Measurements from ENCODE around the gene TRAPPC3L.

TRAPPC3L gene

DNA sequence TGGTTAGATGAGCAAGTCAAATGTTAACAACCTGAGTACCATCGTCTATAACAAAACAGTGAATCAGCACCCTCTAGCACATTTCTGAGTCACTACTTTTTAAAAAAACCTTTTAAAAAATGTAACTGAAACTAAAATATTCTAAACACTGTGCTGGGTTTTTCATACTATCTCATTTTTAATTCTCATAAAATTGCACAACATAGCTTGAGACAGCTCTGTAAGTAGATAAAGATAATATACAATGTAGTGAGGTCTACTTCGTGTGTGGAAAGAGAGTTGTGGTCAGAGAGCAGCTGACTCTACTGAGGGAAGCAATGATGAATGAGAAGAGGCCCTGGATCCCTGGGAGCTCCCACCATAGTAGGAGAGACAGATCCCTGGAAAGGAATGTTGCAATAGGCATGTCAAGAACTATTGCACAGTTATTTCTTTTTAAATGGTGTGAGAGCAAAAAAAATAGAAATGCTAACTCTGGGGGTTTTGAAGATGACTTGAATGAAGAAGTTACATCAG is 97.9 kb downstream of the TRAPPC3L start:
- Histone ChIP-seq H3K36me3 (ENCODE audit: low read depth) (no peaks in the 10 kb centered on the region), H3K9me3 (ENCODE audit: severe bottlenecking) (no peaks in the 10 kb centered on the region), H3K27ac (ENCODE audit: poor library complexity, severe bottlenecking) (peak overlapping the region; percentile 61), H3K4me1 (ENCODE audit: insufficient read depth, poor library complexity, severe bottlenecking) (peaks cover 34% of the 10 kb centered on the region), H3K27me3 (ENCODE audit: insufficient read depth, poor library complexity, severe bottlenecking) (no peaks in the 10 kb centered on the region), H3K4me3 (ENCODE audit: severe bottlenecking) (no peak overlapping the region)
- peak; percentile 39 for TF ChIP-seq CTCF (IDR thresholded peaks at IDR 0.05; ENCODE audit: poor library complexity, severe bottlenecking)
- DNase-seq (ENCODE audit: low spot score) (no peak), ATAC-seq (ENCODE audit: low read depth) (peak; percentile 67)

DNA sequence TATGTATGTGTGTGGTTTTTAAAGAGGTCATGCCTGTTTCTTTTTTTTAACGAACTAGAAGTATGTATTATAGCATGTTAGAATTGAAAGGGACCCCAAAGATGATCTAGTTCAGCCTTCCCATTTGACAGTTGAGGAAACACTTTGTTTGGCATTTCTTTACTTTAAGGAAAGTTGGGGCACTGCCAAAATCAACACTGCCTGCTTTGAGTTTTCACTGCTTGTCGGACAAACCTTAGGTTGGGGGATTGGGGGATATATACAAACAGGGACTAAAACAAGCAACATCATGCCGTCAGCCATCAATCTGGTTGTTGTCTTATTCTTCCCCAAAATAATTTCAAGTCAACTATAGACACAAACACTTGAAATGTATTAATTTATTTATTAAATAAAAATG is 98.4 kb downstream of the TRAPPC3L start:
- H3K4me1 ChIP-seq (ENCODE audit: insufficient read depth, poor library complexity, severe bottlenecking), result peaks cover 34% of the 10 kb centered on the region
- ATAC-seq (ENCODE audit: low read depth), result no peak
- no peaks in the 10 kb centered on the region for H3K36me3 ChIP-seq (ENCODE audit: low read depth)
- H3K27ac ChIP-seq (ENCODE audit: poor library complexity, severe bottlenecking), result peak overlapping the region; percentile 61
- TF ChIP-seq CTCF (IDR thresholded peaks at IDR 0.05; ENCODE audit: poor library complexity, severe bottlenecking), result no peak
- DNase-seq (ENCODE audit: low spot score), result no peak
- no peaks in the 10 kb centered on the region for H3K27me3 ChIP-seq (ENCODE audit: insufficient read depth, poor library complexity, severe bottlenecking)
- no peaks in the 10 kb centered on the region for H3K9me3 ChIP-seq (ENCODE audit: severe bottlenecking)
- no peak overlapping the region for H3K4me3 ChIP-seq (ENCODE audit: severe bottlenecking)

- H3K4me1 ChIP-seq (ENCODE audit: insufficient read depth, poor library complexity, severe bottlenecking), result peaks cover 32% of the 10 kb centered on the region
- peak overlapping the region; percentile 61 for H3K27ac ChIP-seq (ENCODE audit: poor library complexity, severe bottlenecking)
- DNase-seq (ENCODE audit: low spot score) (no peak), ATAC-seq (ENCODE audit: low read depth) (no peak)
- H3K9me3 ChIP-seq (ENCODE audit: severe bottlenecking), result no peaks in the 10 kb centered on the region
- no peak overlapping the region for H3K4me3 ChIP-seq (ENCODE audit: severe bottlenecking)
- no peaks in the 10 kb centered on the region for H3K27me3 ChIP-seq (ENCODE audit: insufficient read depth, poor library complexity, severe bottlenecking)
- no peaks in the 10 kb centered on the region for H3K36me3 ChIP-seq (ENCODE audit: low read depth)
- no peak for TF ChIP-seq CTCF (IDR thresholded peaks at IDR 0.05; ENCODE audit: poor library complexity, severe bottlenecking)
Measured at GRCh38 chr6:116446399-116446798, 99.1 kb downstream of the TRAPPC3L start.

DNA sequence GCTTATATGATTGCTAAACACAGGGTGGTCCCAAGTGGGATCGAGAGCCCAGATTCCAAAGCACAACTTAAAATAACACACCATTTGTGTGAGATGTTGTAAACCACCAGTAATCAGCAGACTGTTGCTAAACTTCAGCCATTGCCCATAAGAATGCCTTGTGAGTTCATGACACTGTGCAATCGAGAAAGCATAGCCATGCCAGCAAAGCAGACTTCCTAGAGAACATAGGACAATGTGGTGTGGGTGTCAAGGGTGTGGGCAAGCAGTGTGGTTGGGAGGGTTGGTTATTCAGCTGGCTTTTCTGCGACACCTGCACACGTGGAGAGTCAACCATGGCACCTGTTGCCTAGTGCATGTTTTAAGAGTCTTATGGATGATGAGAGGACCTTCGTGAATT is 100.4 kb downstream of the TRAPPC3L start:
- peaks cover 23% of the 10 kb centered on the region for H3K4me1 ChIP-seq (ENCODE audit: insufficient read depth, poor library complexity, severe bottlenecking)
- H3K9me3 ChIP-seq (ENCODE audit: severe bottlenecking), result no peaks in the 10 kb centered on the region
- no peak for ATAC-seq (ENCODE audit: low read depth)
- H3K27ac ChIP-seq (ENCODE audit: poor library complexity, severe bottlenecking), result no peak overlapping the region
- H3K36me3 ChIP-seq (ENCODE audit: low read depth), result no peaks in the 10 kb centered on the region
- H3K4me3 ChIP-seq (ENCODE audit: severe bottlenecking), result no peak overlapping the region
- no peak for TF ChIP-seq CTCF (IDR thresholded peaks at IDR 0.05; ENCODE audit: poor library complexity, severe bottlenecking)
- no peak for DNase-seq (ENCODE audit: low spot score)
- H3K27me3 ChIP-seq (ENCODE audit: insufficient read depth, poor library complexity, severe bottlenecking), result no peaks in the 10 kb centered on the region

Measured in RWPE2 (cell line).